ENCODE data around the gene ROR2. TPM values are rescaled to one million over a fixed set of nuclear protein-coding genes. Genes with fewer than 3 reads are reported as not detected.
A peak's percentile ranks its signal among the peaks of the same experiment; 100 is the strongest.

ROR2 gene
- total RNA-seq, 1 donor: 13.8 TPM

GRCh38 chr9:91948101-91948596, 1.9 kb downstream of the ROR2 start:
- TF ChIP-seq CTCF (IDR thresholded peaks at IDR 0.05; ENCODE audit: extremely low read depth, low read depth, low read length): no peak
- H3K4me1 ChIP-seq (ENCODE audit: insufficient read depth, low read length): no peaks in the 10 kb centered on the region
- peak overlapping the region; percentile 39 for H3K4me3 ChIP-seq (ENCODE audit: insufficient read depth, low read length)
- H2AFZ ChIP-seq (ENCODE audit: low read length): no peak overlapping the region
- no peaks in the 10 kb centered on the region for H3K36me3 ChIP-seq (ENCODE audit: insufficient read depth, low read length)
- no peak overlapping the region for H3K27ac ChIP-seq (ENCODE audit: low read depth, low read length)
- peak overlapping the region; percentile 32 for H3K4me2 ChIP-seq (ENCODE audit: insufficient read depth, low read length)
- H3K9me3 ChIP-seq (ENCODE audit: low read depth, low read length): peaks cover 5% of the 10 kb centered on the region
- H3K27me3 ChIP-seq (ENCODE audit: insufficient read depth, low read length): peaks cover 88% of the 10 kb centered on the region
- DNase-seq (ENCODE audit: insufficient read length, low spot score, missing footprints): no peak
- H4K20me1 ChIP-seq (ENCODE audit: insufficient read depth, low read length): no peaks in the 10 kb centered on the region
- no peaks in the 10 kb centered on the region for H3K79me2 ChIP-seq (ENCODE audit: insufficient read depth, low read length)

GRCh38 chr9:91946653-91947488, 3.2 kb downstream of the ROR2 start:
- Histone ChIP-seq H3K79me2 (ENCODE audit: insufficient read depth, low read length) (no peaks in the 10 kb centered on the region), H3K9me3 (ENCODE audit: low read depth, low read length) (peaks cover under 1% of the 10 kb centered on the region), H3K4me3 (ENCODE audit: insufficient read depth, low read length) (no peak overlapping the region), H3K4me1 (ENCODE audit: insufficient read depth, low read length) (no peaks in the 10 kb centered on the region), H2AFZ (ENCODE audit: low read length) (no peak overlapping the region), H3K27me3 (ENCODE audit: insufficient read depth, low read length) (peaks cover 82% of the 10 kb centered on the region), H4K20me1 (ENCODE audit: insufficient read depth, low read length) (no peaks in the 10 kb centered on the region), H3K27ac (ENCODE audit: low read depth, low read length) (no peak overlapping the region), H3K36me3 (ENCODE audit: insufficient read depth, low read length) (no peaks in the 10 kb centered on the region), H3K4me2 (ENCODE audit: insufficient read depth, low read length) (no peak overlapping the region)
- TF ChIP-seq CTCF (IDR thresholded peaks at IDR 0.05; ENCODE audit: extremely low read depth, low read depth, low read length): no peak
- DNase-seq (ENCODE audit: insufficient read length, low spot score, missing footprints): no peak

- Histone ChIP-seq H3K4me3 (ENCODE audit: insufficient read depth, low read length) (no peak overlapping the region), H3K9me3 (ENCODE audit: low read depth, low read length) (no peaks in the 10 kb centered on the region), H3K79me2 (ENCODE audit: insufficient read depth, low read length) (no peaks in the 10 kb centered on the region), H3K4me2 (ENCODE audit: insufficient read depth, low read length) (no peak overlapping the region), H3K4me1 (ENCODE audit: insufficient read depth, low read length) (no peaks in the 10 kb centered on the region), H2AFZ (ENCODE audit: low read length) (no peak overlapping the region), H3K27me3 (ENCODE audit: insufficient read depth, low read length) (peaks cover 76% of the 10 kb centered on the region), H3K36me3 (ENCODE audit: insufficient read depth, low read length) (no peaks in the 10 kb centered on the region), H4K20me1 (ENCODE audit: insufficient read depth, low read length) (no peaks in the 10 kb centered on the region), H3K27ac (ENCODE audit: low read depth, low read length) (no peak overlapping the region)
- TF ChIP-seq CTCF (IDR thresholded peaks at IDR 0.05; ENCODE audit: extremely low read depth, low read depth, low read length): no peak
- no peak for DNase-seq (ENCODE audit: insufficient read length, low spot score, missing footprints)
Measured at GRCh38 chr9:91946196-91946595, 3.8 kb downstream of the ROR2 start.

GRCh38 chr9:91945277-91946085, 4.5 kb downstream of the ROR2 start:
- Histone ChIP-seq H3K4me3 (ENCODE audit: insufficient read depth, low read length) (no peak overlapping the region), H4K20me1 (ENCODE audit: insufficient read depth, low read length) (no peaks in the 10 kb centered on the region), H3K9me3 (ENCODE audit: low read depth, low read length) (no peaks in the 10 kb centered on the region), H3K4me1 (ENCODE audit: insufficient read depth, low read length) (no peaks in the 10 kb centered on the region), H3K4me2 (ENCODE audit: insufficient read depth, low read length) (no peak overlapping the region), H3K27ac (ENCODE audit: low read depth, low read length) (no peak overlapping the region), H3K27me3 (ENCODE audit: insufficient read depth, low read length) (peaks cover 69% of the 10 kb centered on the region), H2AFZ (ENCODE audit: low read length) (no peak overlapping the region), H3K36me3 (ENCODE audit: insufficient read depth, low read length) (no peaks in the 10 kb centered on the region), H3K79me2 (ENCODE audit: insufficient read depth, low read length) (no peaks in the 10 kb centered on the region)
- TF ChIP-seq CTCF (IDR thresholded peaks at IDR 0.05; ENCODE audit: extremely low read depth, low read depth, low read length): no peak
- no peak for DNase-seq (ENCODE audit: insufficient read length, low spot score, missing footprints)

Measured in osteoblast (primary cell).